Fibroblast of villous mesenchyme (primary cell): ENCODE measurements around the gene ITPRID1. TPM values are rescaled to one million over a fixed set of nuclear protein-coding genes. Genes with fewer than 3 reads are reported as not detected.

Source experiments
- DNase-seq: peaks from one replicate; pipeline ENCODE4 v3.0.0-alpha.2; 2010; ENCODE audit warnings: low read depth
- H3K4me3 ChIP-seq: 2 replicates; pipeline ENCODE4 v1.5.1; 2011; ENCODE audit warnings: low read depth, mild to moderate bottlenecking, low read length
- CTCF ChIP-seq: IDR thresholded peaks from 2 replicates; pipeline ENCODE4 v1.5.1; 2012; ENCODE audit warnings: low read depth, mild to moderate bottlenecking, low read length; ENCODE audit not compliant: insufficient read depth
- total RNA-seq: library from RNA; depleted of rRNA; stranded (reverse); fragments of >200 nt; gene quantifications from 2 replicates; pipeline ENCODE4 v1.2.3, GENCODE V29; 2012

The ITPRID1 gene
- total RNA-seq, 1 donor = not detected

GRCh38 chr7:31583942-31584341 lies 70.1 kb downstream of the ITPRID1 start:
- no peak for DNase-seq
- no peak for TF ChIP-seq CTCF
- H3K4me3 ChIP-seq = no peak overlapping the region

- no peak for TF ChIP-seq CTCF
- DNase-seq = no peak
- H3K4me3 ChIP-seq = no peak overlapping the region
Measured at GRCh38 chr7:31595390-31595789, 81.5 kb downstream of the ITPRID1 start.

GRCh38 chr7:31602041-31602625 lies 88.2 kb downstream of the ITPRID1 start:
- no peak for DNase-seq

GRCh38 chr7:31603046-31603445 lies 89.2 kb downstream of the ITPRID1 start:
- DNase-seq = no peak
- no peak overlapping the region for H3K4me3 ChIP-seq
- no peak for TF ChIP-seq CTCF

More at GRCh38 chr7:31602041-31602625, 88.2 kb downstream of the ITPRID1 start:
- H3K4me3 ChIP-seq = no peak overlapping the region
- TF ChIP-seq CTCF = no peak

- no peak for TF ChIP-seq CTCF
- no peak for DNase-seq
Measured at GRCh38 chr7:31613604-31614003, 99.7 kb downstream of the ITPRID1 start.

GRCh38 chr7:31633467-31633866 lies 119.6 kb downstream of the ITPRID1 start:
- no peak for DNase-seq
- no peak overlapping the region for H3K4me3 ChIP-seq
- TF ChIP-seq CTCF = no peak

More at GRCh38 chr7:31613604-31614003, 99.7 kb downstream of the ITPRID1 start:
- no peak overlapping the region for H3K4me3 ChIP-seq

GRCh38 chr7:31633894-31634494 lies 120.1 kb downstream of the ITPRID1 start:
- TF ChIP-seq CTCF = peak; percentile 33
- DNase-seq = peak; percentile 23
- H3K4me3 ChIP-seq = no peak overlapping the region
